Lower leg skin (tissue), 3 donors: ENCODE measurements around the gene POU5F1.

Experiments used
- CTCF ChIP-seq, 3 donors: fragments of 450-650 bp; IDR thresholded peaks; one replicate each; pipeline ENCODE4 v1.5.1; 2016; ENCODE audit warnings: antibody characterized with exemption in 3 of 3, mild to moderate bottlenecking in 3 of 3, moderate library complexity in 2 of 3
- POLR2A ChIP-seq, 2 donors: fragments of 450-650 bp; IDR thresholded peaks; one replicate each; pipeline ENCODE4 v1.6.1; 2016 to 2017; ENCODE audit warnings: antibody characterized with exemption in 2 of 2, mild to moderate bottlenecking in 1 of 2, moderate library complexity in 1 of 2

- no peak for TF ChIP-seq CTCF (IDR thresholded peaks at IDR 0.05)
- no peak for TF ChIP-seq POLR2A (IDR thresholded peaks at IDR 0.05)
Measured at GRCh38 chr6:31142361-31142761, 28.1 kb downstream of the POU5F1 start.
